ENCODE data around the gene DCTD. TPM values are rescaled to one million over a fixed set of nuclear protein-coding genes. Genes with fewer than 3 reads are reported as not detected.

The DCTD gene
- total RNA-seq, 1 experiment from 2014 or later: 100 TPM

DNA sequence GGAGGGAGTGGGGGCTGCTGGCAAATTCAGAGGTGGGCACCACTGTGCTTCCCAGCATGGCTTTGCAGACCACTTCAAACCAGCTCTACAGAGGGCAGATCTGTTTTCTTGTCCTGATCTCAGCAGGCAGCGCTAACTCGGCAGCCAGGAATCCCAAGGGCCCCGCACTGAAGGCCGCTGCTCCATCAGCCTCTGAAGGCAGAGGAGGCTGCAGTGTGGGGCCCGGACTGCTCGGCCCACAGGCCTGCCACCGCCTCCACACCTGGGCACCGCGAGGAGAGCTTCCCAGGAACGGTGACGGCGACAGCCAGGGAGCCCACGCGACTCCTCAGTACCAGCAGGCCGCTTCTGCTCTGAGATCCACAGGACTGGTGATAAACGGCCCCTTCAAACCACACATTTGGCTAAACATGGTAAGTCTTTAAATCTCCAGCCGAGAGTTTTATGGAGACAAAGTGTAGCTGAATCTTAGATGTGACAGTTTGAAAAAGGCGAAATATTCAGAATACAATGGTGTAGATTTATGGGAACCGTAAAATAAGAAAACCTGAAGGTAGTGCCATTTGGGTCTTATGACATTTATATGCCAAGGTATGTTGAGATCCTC, 23.6 kb downstream of the DCTD start:
- Histone ChIP-seq H4K5ac (ENCODE audit: insufficient read length, low read depth, low read length) (no peak overlapping the region), H4K91ac (ENCODE audit: insufficient read length, low read depth, low read length) (no peak overlapping the region), H4K20me1 (ENCODE audit: control insufficient read depth, insufficient read depth, insufficient read length) (no peaks in the 10 kb centered on the region), H2AFZ (ENCODE audit: low read length) (no peak overlapping the region), H3K4ac (ENCODE audit: low read depth, low read length) (no peak overlapping the region), H3K79me1 (ENCODE audit: insufficient read depth, low read depth, low read length, poor library complexity, severe bottlenecking) (no peaks in the 10 kb centered on the region), H3T11ph (ENCODE audit: low read length) (no peak overlapping the region), H3K79me2 (ENCODE audit: insufficient read depth, low read length) (peaks cover 1% of the 10 kb centered on the region; the same call in 1 of the 2 replicates), H2BK15ac (ENCODE audit: low read depth, low read length) (no peak overlapping the region), H3K23ac (ENCODE audit: insufficient read length, low read depth, low read length) (no peak overlapping the region), H3K14ac (ENCODE audit: insufficient read depth, low read length) (no peak overlapping the region), H3K27me3 (ENCODE audit: insufficient read depth, low read length) (no peaks in the 10 kb centered on the region), H2AK5ac (ENCODE audit: insufficient read length, low read length) (no peak overlapping the region), H2BK5ac (ENCODE audit: insufficient read length, low read length) (no peak overlapping the region), H2BK120ac (ENCODE audit: low read depth, low read length, poor library complexity, severe bottlenecking) (no peak overlapping the region), H3K9me3 (ENCODE audit: control insufficient read depth, low read depth, low read length) (no peaks in the 10 kb centered on the region), H3K23me2 (ENCODE audit: insufficient read length, low read depth, low read length, poor library complexity, severe bottlenecking) (no peaks in the 10 kb centered on the region), H3K27ac (ENCODE audit: insufficient read length, low read depth, low read length) (no peak overlapping the region), H2BK20ac (ENCODE audit: low read depth, low read length, poor library complexity, severe bottlenecking) (no peak overlapping the region), H3K56ac (ENCODE audit: insufficient read length, low read depth, low read length) (no peak overlapping the region), H3K18ac (ENCODE audit: insufficient read length, low read depth, low read length) (no peak overlapping the region), H3K9ac (ENCODE audit: extremely low read depth, insufficient read length, low read length) (no peak overlapping the region), H3K4me2 (ENCODE audit: insufficient read depth, insufficient read length, low read length) (no peak overlapping the region), H3K4me1 (ENCODE audit: insufficient read depth, low read length) (no peaks in the 10 kb centered on the region), H4K8ac (replicated peaks; ENCODE audit: insufficient read length, low read depth, low read length) (no peak overlapping the region), H2BK12ac (ENCODE audit: insufficient read length, low read depth, low read length) (no peak overlapping the region)
- Mint-ChIP-seq H3K4me1 (peaks cover 0 to 3% of the 10 kb centered on the region in 2 experiments; a peak in 1 of 4 replicates), H3K4me3 (no peak overlapping the region), H3K27me3 (ENCODE audit: low read depth) (no peaks in the 10 kb centered on the region), H3K27ac (no peak overlapping the region), H3K36me3 (ENCODE audit: insufficient read depth in 1 of 3, low read depth in 3 of 3) (peaks cover 11 to 85% (median 68%) of the 10 kb centered on the region in 3 experiments; a peak in 6 of 7 replicates), H3K9me3 (no peaks in the 10 kb centered on the region)
- DNase-seq: no peak
- TF ChIP-seq, protein P1, sequence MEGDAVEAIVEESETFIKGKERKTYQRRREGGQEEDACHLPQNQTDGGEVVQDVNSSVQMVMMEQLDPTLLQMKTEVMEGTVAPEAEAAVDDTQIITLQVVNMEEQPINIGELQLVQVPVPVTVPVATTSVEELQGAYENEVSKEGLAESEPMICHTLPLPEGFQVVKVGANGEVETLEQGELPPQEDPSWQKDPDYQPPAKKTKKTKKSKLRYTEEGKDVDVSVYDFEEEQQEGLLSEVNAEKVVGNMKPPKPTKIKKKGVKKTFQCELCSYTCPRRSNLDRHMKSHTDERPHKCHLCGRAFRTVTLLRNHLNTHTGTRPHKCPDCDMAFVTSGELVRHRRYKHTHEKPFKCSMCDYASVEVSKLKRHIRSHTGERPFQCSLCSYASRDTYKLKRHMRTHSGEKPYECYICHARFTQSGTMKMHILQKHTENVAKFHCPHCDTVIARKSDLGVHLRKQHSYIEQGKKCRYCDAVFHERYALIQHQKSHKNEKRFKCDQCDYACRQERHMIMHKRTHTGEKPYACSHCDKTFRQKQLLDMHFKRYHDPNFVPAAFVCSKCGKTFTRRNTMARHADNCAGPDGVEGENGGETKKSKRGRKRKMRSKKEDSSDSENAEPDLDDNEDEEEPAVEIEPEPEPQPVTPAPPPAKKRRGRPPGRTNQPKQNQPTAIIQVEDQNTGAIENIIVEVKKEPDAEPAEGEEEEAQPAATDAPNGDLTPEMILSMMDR (conservative IDR thresholded peaks at IDR 0.05): no peak
- WGBS (ENCODE audit: extremely low coverage, insufficient read length, low lambda C conversion rate): no CpG with 5 or more reads among the region's 19 CpGs
